Measurements from ENCODE around the gene WWOX.

The WWOX gene

GRCh38 chr16:78916928-78917545, 817.6 kb downstream of the WWOX start:
- no peak overlapping the region for H3K27ac ChIP-seq (ENCODE audit: low read depth in 2 of 2, low read length in 2 of 2)
- H3K4me1 ChIP-seq (ENCODE audit: control insufficient read depth in 2 of 2, insufficient read depth in 2 of 2, low read length in 2 of 2): no peaks in the 10 kb centered on the region
- H3K27me3 ChIP-seq (ENCODE audit: control insufficient read depth in 2 of 2, insufficient read depth in 2 of 2, low read length in 2 of 2): no peaks in the 10 kb centered on the region
- no peak overlapping the region for H3K9ac ChIP-seq (ENCODE audit: low read depth in 1 of 2, low read length in 2 of 2)
- H3K4me3 ChIP-seq (ENCODE audit: low read length in 2 of 2): no peak overlapping the region
- H3K36me3 ChIP-seq (ENCODE audit: control insufficient read depth in 2 of 2, insufficient read depth in 2 of 2, low read length in 2 of 2): no peaks in the 10 kb centered on the region
- peaks cover 0 to 3% of the 10 kb centered on the region in 2 donors for H3K9me3 ChIP-seq (ENCODE audit: control insufficient read depth in 2 of 2, low read length in 2 of 2)

DNA sequence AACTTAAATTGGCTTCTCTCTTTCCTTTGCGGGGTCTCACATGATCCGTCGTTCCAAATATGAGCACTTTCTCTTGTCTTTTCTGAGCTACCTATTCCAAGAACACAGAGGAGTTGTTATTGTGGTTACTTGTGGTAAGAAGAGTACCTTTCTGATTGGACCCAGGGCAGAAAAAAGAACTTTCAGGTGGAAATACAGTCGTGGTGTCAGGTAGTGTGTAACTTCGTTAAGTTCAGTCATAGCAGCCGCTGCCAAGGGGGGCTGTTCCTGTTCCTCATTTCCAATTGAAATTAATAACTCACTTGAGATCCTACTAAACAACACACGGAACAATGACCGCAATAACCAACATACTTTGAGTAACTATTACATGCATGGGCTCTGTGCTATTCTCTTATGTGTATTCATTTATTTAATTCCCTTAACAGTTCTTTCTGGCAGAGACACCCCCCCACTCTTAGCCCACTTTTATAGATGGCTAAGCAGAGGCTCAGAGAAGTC, 819.4 kb downstream of the WWOX start:
- Histone ChIP-seq H3K9me3 (ENCODE audit: control insufficient read depth in 2 of 2, low read length in 2 of 2) (peaks cover 0 to 3% of the 10 kb centered on the region in 2 donors), H3K4me3 (ENCODE audit: low read length in 2 of 2) (no peak overlapping the region), H3K4me1 (ENCODE audit: control insufficient read depth in 2 of 2, insufficient read depth in 2 of 2, low read length in 2 of 2) (no peaks in the 10 kb centered on the region), H3K9ac (ENCODE audit: low read depth in 1 of 2, low read length in 2 of 2) (no peak overlapping the region), H3K27ac (ENCODE audit: low read depth in 2 of 2, low read length in 2 of 2) (no peak overlapping the region), H3K27me3 (ENCODE audit: control insufficient read depth in 2 of 2, insufficient read depth in 2 of 2, low read length in 2 of 2) (no peaks in the 10 kb centered on the region), H3K36me3 (ENCODE audit: control insufficient read depth in 2 of 2, insufficient read depth in 2 of 2, low read length in 2 of 2) (no peaks in the 10 kb centered on the region)

DNA sequence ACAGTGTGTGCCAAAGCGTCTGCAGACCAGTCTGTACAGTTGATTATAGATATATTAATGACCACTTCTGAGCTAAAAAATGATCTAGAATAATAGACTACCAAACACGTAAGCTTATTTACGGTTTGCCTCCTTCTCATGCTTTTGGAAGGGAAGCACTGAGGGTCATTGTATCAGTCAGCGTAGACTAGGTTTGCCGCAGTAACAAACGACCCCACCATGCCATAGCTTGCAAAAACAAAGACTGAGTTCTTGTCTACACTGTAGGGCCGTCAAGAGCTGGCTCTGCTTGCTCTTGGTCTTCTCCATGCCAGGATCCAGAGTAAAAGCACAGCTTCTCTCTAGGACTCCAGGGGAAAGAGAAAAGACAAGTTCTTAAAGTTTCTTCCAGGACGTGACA, 820.4 kb downstream of the WWOX start:
- Histone ChIP-seq H3K9me3 (ENCODE audit: control insufficient read depth in 2 of 2, low read length in 2 of 2) (peaks cover 0 to 3% of the 10 kb centered on the region in 2 donors), H3K36me3 (ENCODE audit: control insufficient read depth in 2 of 2, insufficient read depth in 2 of 2, low read length in 2 of 2) (no peaks in the 10 kb centered on the region), H3K4me3 (ENCODE audit: low read length in 2 of 2) (no peak overlapping the region), H3K9ac (ENCODE audit: low read depth in 1 of 2, low read length in 2 of 2) (no peak overlapping the region), H3K27ac (ENCODE audit: low read depth in 2 of 2, low read length in 2 of 2) (no peak overlapping the region), H3K27me3 (ENCODE audit: control insufficient read depth in 2 of 2, insufficient read depth in 2 of 2, low read length in 2 of 2) (no peaks in the 10 kb centered on the region), H3K4me1 (ENCODE audit: control insufficient read depth in 2 of 2, insufficient read depth in 2 of 2, low read length in 2 of 2) (no peaks in the 10 kb centered on the region)

DNA sequence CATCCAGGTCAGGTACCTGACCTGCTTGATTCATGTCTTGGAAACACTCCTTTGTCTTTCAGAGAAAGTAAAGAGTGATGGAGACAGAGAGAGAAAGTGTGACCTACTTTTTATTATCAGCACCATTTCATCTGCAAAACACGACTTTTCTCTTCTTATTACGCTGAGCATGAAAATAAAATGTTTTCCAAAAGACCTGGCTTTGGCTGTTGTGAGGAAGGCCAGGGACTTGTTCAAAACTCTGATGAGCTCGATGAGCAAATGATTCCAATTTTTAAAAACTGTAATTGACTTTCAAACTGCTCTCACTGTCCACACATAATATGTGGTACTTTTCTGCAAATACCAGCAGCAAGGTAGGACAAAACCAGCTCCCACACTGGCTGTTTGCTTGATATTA, 821.2 kb downstream of the WWOX start:
- H3K9ac ChIP-seq (ENCODE audit: low read depth in 1 of 2, low read length in 2 of 2): no peak overlapping the region
- H3K36me3 ChIP-seq (ENCODE audit: control insufficient read depth in 2 of 2, insufficient read depth in 2 of 2, low read length in 2 of 2): no peaks in the 10 kb centered on the region
- no peak overlapping the region for H3K4me3 ChIP-seq (ENCODE audit: low read length in 2 of 2)
- H3K4me1 ChIP-seq (ENCODE audit: control insufficient read depth in 2 of 2, insufficient read depth in 2 of 2, low read length in 2 of 2): no peaks in the 10 kb centered on the region
- no peaks in the 10 kb centered on the region for H3K27me3 ChIP-seq (ENCODE audit: control insufficient read depth in 2 of 2, insufficient read depth in 2 of 2, low read length in 2 of 2)
- H3K9me3 ChIP-seq (ENCODE audit: control insufficient read depth in 2 of 2, low read length in 2 of 2): peaks cover 0 to 3% of the 10 kb centered on the region in 2 donors
- H3K27ac ChIP-seq (ENCODE audit: low read depth in 2 of 2, low read length in 2 of 2): no peak overlapping the region

- Histone ChIP-seq H3K4me3 (ENCODE audit: low read length in 2 of 2) (no peak overlapping the region), H3K4me1 (ENCODE audit: control insufficient read depth in 2 of 2, insufficient read depth in 2 of 2, low read length in 2 of 2) (no peaks in the 10 kb centered on the region), H3K27ac (ENCODE audit: low read depth in 2 of 2, low read length in 2 of 2) (no peak overlapping the region), H3K27me3 (ENCODE audit: control insufficient read depth in 2 of 2, insufficient read depth in 2 of 2, low read length in 2 of 2) (no peaks in the 10 kb centered on the region), H3K9me3 (ENCODE audit: control insufficient read depth in 2 of 2, low read length in 2 of 2) (peaks cover 0 to 3% of the 10 kb centered on the region in 2 donors), H3K36me3 (ENCODE audit: control insufficient read depth in 2 of 2, insufficient read depth in 2 of 2, low read length in 2 of 2) (no peaks in the 10 kb centered on the region), H3K9ac (ENCODE audit: low read depth in 1 of 2, low read length in 2 of 2) (no peak overlapping the region)
Observed at GRCh38 chr16:78925083-78925767, 825.8 kb downstream of the WWOX start.

GRCh38 chr16:78926723-78927210, 827.3 kb downstream of the WWOX start:
- Histone ChIP-seq H3K4me1 (ENCODE audit: control insufficient read depth in 2 of 2, insufficient read depth in 2 of 2, low read length in 2 of 2) (no peaks in the 10 kb centered on the region), H3K27me3 (ENCODE audit: control insufficient read depth in 2 of 2, insufficient read depth in 2 of 2, low read length in 2 of 2) (no peaks in the 10 kb centered on the region), H3K4me3 (ENCODE audit: low read length in 2 of 2) (no peak overlapping the region), H3K36me3 (ENCODE audit: control insufficient read depth in 2 of 2, insufficient read depth in 2 of 2, low read length in 2 of 2) (no peaks in the 10 kb centered on the region), H3K27ac (ENCODE audit: low read depth in 2 of 2, low read length in 2 of 2) (no peak overlapping the region), H3K9me3 (ENCODE audit: control insufficient read depth in 2 of 2, low read length in 2 of 2) (no peaks in the 10 kb centered on the region), H3K9ac (ENCODE audit: low read depth in 1 of 2, low read length in 2 of 2) (no peak overlapping the region)

DNA sequence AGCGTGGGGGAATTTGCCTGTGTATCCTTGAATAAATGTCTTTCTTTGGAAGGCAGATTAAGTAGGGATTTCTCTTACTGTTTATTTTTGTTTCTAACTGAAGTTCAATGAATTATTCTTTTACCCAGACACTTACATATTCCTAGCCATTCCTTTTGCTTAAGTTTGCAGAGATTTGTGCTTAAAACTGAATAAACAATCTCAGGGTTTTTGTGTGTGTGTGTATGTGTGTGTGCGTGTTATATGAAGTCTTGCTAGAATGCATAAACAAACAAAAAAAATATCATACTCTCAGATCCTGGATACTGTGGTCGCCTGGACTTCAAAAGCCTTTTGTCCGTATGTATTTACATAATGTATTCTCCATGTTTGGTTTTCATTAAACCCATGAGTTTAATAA, 828.3 kb downstream of the WWOX start:
- Histone ChIP-seq H3K27ac (ENCODE audit: low read depth in 2 of 2, low read length in 2 of 2) (no peak overlapping the region), H3K27me3 (ENCODE audit: control insufficient read depth in 2 of 2, insufficient read depth in 2 of 2, low read length in 2 of 2) (no peaks in the 10 kb centered on the region), H3K4me3 (ENCODE audit: low read length in 2 of 2) (no peak overlapping the region), H3K9ac (ENCODE audit: low read depth in 1 of 2, low read length in 2 of 2) (no peak overlapping the region), H3K9me3 (ENCODE audit: control insufficient read depth in 2 of 2, low read length in 2 of 2) (no peaks in the 10 kb centered on the region), H3K4me1 (ENCODE audit: control insufficient read depth in 2 of 2, insufficient read depth in 2 of 2, low read length in 2 of 2) (no peaks in the 10 kb centered on the region), H3K36me3 (ENCODE audit: control insufficient read depth in 2 of 2, insufficient read depth in 2 of 2, low read length in 2 of 2) (no peaks in the 10 kb centered on the region)

GRCh38 chr16:78929841-78930240, 830.4 kb downstream of the WWOX start:
- Histone ChIP-seq H3K9ac (ENCODE audit: low read depth in 1 of 2, low read length in 2 of 2) (no peak overlapping the region), H3K27me3 (ENCODE audit: control insufficient read depth in 2 of 2, insufficient read depth in 2 of 2, low read length in 2 of 2) (no peaks in the 10 kb centered on the region)

DNA sequence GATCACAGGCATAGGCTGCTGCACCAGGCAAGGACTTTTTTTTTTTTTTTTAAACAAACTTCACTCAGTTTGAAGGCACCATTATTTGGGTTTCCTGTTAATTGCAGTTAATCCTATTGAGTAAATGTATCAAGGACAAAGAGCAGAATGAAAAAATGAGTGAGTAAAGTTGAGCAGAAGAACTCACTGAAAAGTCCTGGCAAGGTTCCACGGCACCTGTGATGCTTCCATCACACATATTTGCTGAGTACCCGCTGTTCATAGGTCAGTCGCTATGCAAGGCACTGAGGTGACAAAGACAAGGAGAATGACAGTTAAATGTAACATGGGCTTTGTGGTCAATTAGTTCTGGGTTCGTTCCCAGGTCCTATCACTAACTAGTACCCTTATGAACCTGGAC, 831.1 kb downstream of the WWOX start:
- Histone ChIP-seq H3K9me3 (ENCODE audit: control insufficient read depth in 2 of 2, low read length in 2 of 2) (no peaks in the 10 kb centered on the region), H3K4me1 (ENCODE audit: control insufficient read depth in 2 of 2, insufficient read depth in 2 of 2, low read length in 2 of 2) (no peaks in the 10 kb centered on the region), H3K36me3 (ENCODE audit: control insufficient read depth in 2 of 2, insufficient read depth in 2 of 2, low read length in 2 of 2) (no peaks in the 10 kb centered on the region), H3K27me3 (ENCODE audit: control insufficient read depth in 2 of 2, insufficient read depth in 2 of 2, low read length in 2 of 2) (no peaks in the 10 kb centered on the region), H3K9ac (ENCODE audit: low read depth in 1 of 2, low read length in 2 of 2) (no peak overlapping the region), H3K4me3 (ENCODE audit: low read length in 2 of 2) (no peak overlapping the region), H3K27ac (ENCODE audit: low read depth in 2 of 2, low read length in 2 of 2) (no peak overlapping the region)

More at GRCh38 chr16:78929841-78930240, 830.4 kb downstream of the WWOX start:
- H3K4me3 ChIP-seq (ENCODE audit: low read length in 2 of 2): no peak overlapping the region
- no peaks in the 10 kb centered on the region for H3K4me1 ChIP-seq (ENCODE audit: control insufficient read depth in 2 of 2, insufficient read depth in 2 of 2, low read length in 2 of 2)
- H3K9me3 ChIP-seq (ENCODE audit: control insufficient read depth in 2 of 2, low read length in 2 of 2): no peaks in the 10 kb centered on the region
- no peaks in the 10 kb centered on the region for H3K36me3 ChIP-seq (ENCODE audit: control insufficient read depth in 2 of 2, insufficient read depth in 2 of 2, low read length in 2 of 2)
- no peak overlapping the region for H3K27ac ChIP-seq (ENCODE audit: low read depth in 2 of 2, low read length in 2 of 2)

- Histone ChIP-seq H3K4me1 (ENCODE audit: control insufficient read depth in 2 of 2, insufficient read depth in 2 of 2, low read length in 2 of 2) (no peaks in the 10 kb centered on the region), H3K27ac (ENCODE audit: low read depth in 2 of 2, low read length in 2 of 2) (no peak overlapping the region)
Observed at GRCh38 chr16:78931267-78931666, 831.8 kb downstream of the WWOX start.

More at GRCh38 chr16:78931267-78931666, 831.8 kb downstream of the WWOX start:
- Histone ChIP-seq H3K9ac (ENCODE audit: low read depth in 1 of 2, low read length in 2 of 2) (no peak overlapping the region), H3K9me3 (ENCODE audit: control insufficient read depth in 2 of 2, low read length in 2 of 2) (no peaks in the 10 kb centered on the region), H3K4me3 (ENCODE audit: low read length in 2 of 2) (no peak overlapping the region), H3K27me3 (ENCODE audit: control insufficient read depth in 2 of 2, insufficient read depth in 2 of 2, low read length in 2 of 2) (no peaks in the 10 kb centered on the region), H3K36me3 (ENCODE audit: control insufficient read depth in 2 of 2, insufficient read depth in 2 of 2, low read length in 2 of 2) (no peaks in the 10 kb centered on the region)

Data from mucosa of rectum (tissue), 2 donors.